K562 (cell line): ENCODE data around the gene PLCB3. TPM values are rescaled to one million over a fixed set of nuclear protein-coding genes. Genes with fewer than 3 reads are reported as not detected.

Experiments
- GATA2 ChIP-seq: sonication (generic); formaldehyde crosslinking; IDR thresholded peaks from 2 replicates; pipeline ENCODE4 v1.4.0; 2020; ENCODE audit warnings: mild to moderate bottlenecking, missing genetic modification reagents
- HDAC6 ChIP-seq: IDR thresholded peaks from 2 replicates; pipeline ENCODE4 v1.6.1; 2012; ENCODE audit warnings: low read depth, mild to moderate bottlenecking, control low read depth, inconsistent platforms, low read length, moderate library complexity
- HMG20B ChIP-seq: fragments of 250-450 bp; sonication (Bioruptor Pico); IDR thresholded peaks from 2 replicates; pipeline ENCODE4 v1.5.0; 2021; ENCODE audit warnings: mild to moderate bottlenecking
- HMGXB4 ChIP-seq: sonication (generic); formaldehyde crosslinking; IDR thresholded peaks from 2 replicates; pipeline ENCODE4 v1.8.1; 2023; ENCODE audit warnings: mild to moderate bottlenecking, missing genetic modification reagents
- HNRNPUL1 ChIP-seq: fragments of 200-400 bp; formaldehyde crosslinking; IDR thresholded peaks from 2 replicates; pipeline ENCODE4 v1.6.1; 2017; ENCODE audit warnings: low read length
- KLF13 ChIP-seq: fragments of 450-650 bp; IDR thresholded peaks from 2 replicates; pipeline ENCODE4 v1.6.1; 2016; ENCODE audit warnings: missing genetic modification characterization, low read depth, mild to moderate bottlenecking, missing compliant biosample characterization, moderate library complexity, borderline replicate concordance
- MTA3 ChIP-seq: fragments of 450-650 bp; formaldehyde crosslinking; IDR thresholded peaks from 2 replicates; pipeline ENCODE4 v1.6.1; 2017; ENCODE audit warnings: mild to moderate bottlenecking, borderline replicate concordance
- NKRF ChIP-seq: fragments of 450-650 bp; IDR thresholded peaks from 2 replicates; pipeline ENCODE4 v1.6.1; 2016; ENCODE audit warnings: borderline replicate concordance
- PCBP2 ChIP-seq: fragments of 200-400 bp; formaldehyde crosslinking; IDR thresholded peaks from 2 replicates; pipeline ENCODE4 v1.6.1; 2018; ENCODE audit warnings: low read length, low read depth, mild to moderate bottlenecking, moderate library complexity; ENCODE audit not compliant: poor library complexity, severe bottlenecking
- RERE ChIP-seq: sonication (generic); formaldehyde crosslinking; IDR thresholded peaks from 2 replicates; pipeline ENCODE4 v1.8.0; 2023; ENCODE audit warnings: missing genetic modification reagents, mild to moderate bottlenecking, borderline replicate concordance
- RFX5 ChIP-seq: IDR thresholded peaks from 2 replicates; pipeline ENCODE4 v1.6.1; 2011; ENCODE audit warnings: low read depth, mild to moderate bottlenecking, improper control_type of control experiment, low read length
- SNRNP70 ChIP-seq: fragments of 200-400 bp; formaldehyde crosslinking; optimal IDR thresholded peaks from 2 replicates; pipeline ENCODE3; 2017; ENCODE audit warnings: low read depth, low read length
- TCF7 ChIP-seq: sonication (generic); IDR thresholded peaks from 2 replicates; pipeline ENCODE4 v1.6.1; 2016; ENCODE audit warnings: antibody characterized with exemption, borderline replicate concordance
- TEAD2 ChIP-seq: fragments of 450-650 bp; IDR thresholded peaks from 2 replicates; pipeline ENCODE4 v1.6.1; 2016; ENCODE audit warnings: missing genetic modification characterization, control low read depth, missing compliant biosample characterization
- ZFP1 ChIP-seq: fragments of 450-650 bp; formaldehyde crosslinking; IDR thresholded peaks from 2 replicates; pipeline ENCODE4 v1.4.0; 2020; ENCODE audit warnings: mild to moderate bottlenecking, mixed read lengths
- ZNF280B ChIP-seq: fragments of 250-450 bp; sonication (Bioruptor Pico); IDR thresholded peaks from 2 replicates; pipeline ENCODE4 v1.5.1; 2021; ENCODE audit warnings: mild to moderate bottlenecking
- polyA plus RNA-seq, 8 experiments: library from polyadenylated mRNA; depleted of rRNA in 4 of 8; stranded (reverse) in 5 of 8; unstranded in 3 of 8; fragments of >200 nt; fragmentation: Nextera tagmentation in 2 of 8; fragmentation: Illumina TruSeq in 1 of 8; extraction: Ambion mirVana in 2 of 8; extraction: Trizol in 1 of 8; gene quantifications; 2 replicates each; pipeline versions ENCODE4 v1.2.1 to v1.2.3, GENCODE V29; 2011 to 2014; ENCODE audit warnings: inconsistent platforms in 1 of 8, missing spikeins in 1 of 8
- total RNA-seq, 7 experiments: library from RNA; depleted of rRNA in 6 of 7; stranded (reverse); fragments of >200 nt in 6 of 7; fragmentation: Illumina TruSeq in 2 of 7; extraction: Trizol in 2 of 7; gene quantifications; 2 replicates each; pipeline versions ENCODE4 v1.2.1 to v1.2.3, GENCODE V29; 2011 to 2021; ENCODE audit warnings: low replicate concordance in 1 of 7

The PLCB3 gene
- total and polyA plus RNA-seq, 9 of the 15 experiments (the other 6 are each of a cell fraction or from before 2014, with no cell fraction given), result 0.31 to 44.8 (median 14.6) TPM

- TF ChIP-seq HMGXB4 (CRISPR knock-in tag), result no peak
- 0 out of 2 replicates have a peak, but pooled peaks have one; percentile 10 for TF ChIP-seq TCF7
- TF ChIP-seq ZFP1 (CRISPR knock-in tag), result no peak
- no peak for TF ChIP-seq SNRNP70
- TF ChIP-seq HNRNPUL1, result no peak
- TF ChIP-seq TEAD2 (tag), result no peak
- TF ChIP-seq RFX5, result no peak
- no peak for TF ChIP-seq HDAC6
- TF ChIP-seq MTA3, result peak; percentile 62; the same call in 1 of the 2 replicates
- TF ChIP-seq RERE (CRISPR knock-in tag), result no peak
- TF ChIP-seq PCBP2, result no peak
- no peak for TF ChIP-seq ZNF280B
- TF ChIP-seq KLF13 (tag), result peak; percentile 70; the same call in 1 of the 2 replicates
- TF ChIP-seq NKRF, result no peak
- TF ChIP-seq GATA2 (CRISPR knock-in tag), result peak; percentile 34; the same call in 1 of the 2 replicates
- no peak for TF ChIP-seq HMG20B (CRISPR knock-in tag)
Observed at GRCh38 chr11:64284962-64285884, 33.9 kb downstream of the PLCB3 start, which contains the start of gene GPR137 (continued).
